DMS53 treated with DMSO at 0.1 percent for 48 hours (cell line): Measurements from ENCODE around the gene CHADL.
A peak's percentile ranks its signal among the peaks of the same experiment; 100 is the strongest.
"Not testable (repeated sequence)": the region's sequence is repeated elsewhere in the genome, so short reads cannot be mapped to it uniquely, and the experiment has no call there.

ENCODE experiments used
- DNase-seq: peaks from one replicate; lab custom pipeline; 2025; ENCODE audit not compliant: unreplicated experiment; lab: John Stamatoyannopoulos, UW

CHADL gene

GRCh38 chr22:41191467-41191866 lies 49.3 kb downstream of the CHADL start:
- no peak for DNase-seq

GRCh38 chr22:41184679-41185078 lies 56.1 kb downstream of the CHADL start:
- DNase-seq: no peak

- DNase-seq: peak; percentile 43
Observed at GRCh38 chr22:41181349-41182241, 59.1 kb downstream of the CHADL start.

- no peak for DNase-seq
Observed at GRCh38 chr22:41180926-41181325, 59.8 kb downstream of the CHADL start.

- not testable (repeated sequence) for DNase-seq
Observed at GRCh38 chr22:41180362-41180761, 60.4 kb downstream of the CHADL start.
